Measurements from ENCODE around the gene UNC80.
A peak's percentile ranks its signal among the peaks of the same experiment; 100 is the strongest.

The UNC80 gene

DNA sequence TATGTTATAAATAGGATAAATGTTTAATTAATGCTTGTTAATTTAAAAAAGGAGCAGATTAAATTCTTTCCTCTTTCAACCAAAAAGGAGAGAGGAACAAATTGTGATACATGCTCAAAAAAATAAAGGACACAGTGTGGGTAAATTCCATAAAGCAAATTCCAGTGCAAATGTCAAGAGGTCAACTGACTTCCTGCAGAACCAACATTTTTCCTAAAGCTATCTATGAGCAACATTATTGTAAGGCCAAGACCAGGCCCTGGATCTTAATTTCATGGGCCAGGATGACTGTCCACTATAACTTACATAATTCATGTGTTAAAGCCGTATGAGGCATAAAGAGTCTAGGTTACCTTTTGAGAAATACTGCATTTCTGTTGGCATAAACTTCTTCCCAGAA, 136.9 kb downstream of the UNC80 start:
- no peak for DNase-seq (ENCODE audit: low read depth)

DNA sequence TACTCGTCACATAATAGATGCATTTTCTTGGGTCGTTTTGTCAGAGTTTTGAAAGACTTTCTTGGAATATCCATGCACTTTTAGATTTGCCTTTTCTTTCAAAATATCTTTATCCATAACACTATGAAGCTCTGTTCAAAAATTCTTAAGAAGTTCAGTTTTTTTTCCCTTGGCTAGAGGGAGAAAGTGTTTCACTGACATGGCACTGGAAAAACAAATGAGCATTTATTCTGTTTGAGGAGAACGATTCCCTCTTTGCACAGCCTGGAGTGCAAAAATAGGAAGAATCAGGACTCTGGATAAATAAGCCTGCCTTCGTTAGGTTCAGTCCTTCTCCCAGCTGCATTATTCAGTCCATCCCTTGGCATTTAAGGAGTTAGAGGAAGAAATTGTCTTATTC, 139.9 kb downstream of the UNC80 start:
- no peak for DNase-seq (ENCODE audit: low read depth)

DNA sequence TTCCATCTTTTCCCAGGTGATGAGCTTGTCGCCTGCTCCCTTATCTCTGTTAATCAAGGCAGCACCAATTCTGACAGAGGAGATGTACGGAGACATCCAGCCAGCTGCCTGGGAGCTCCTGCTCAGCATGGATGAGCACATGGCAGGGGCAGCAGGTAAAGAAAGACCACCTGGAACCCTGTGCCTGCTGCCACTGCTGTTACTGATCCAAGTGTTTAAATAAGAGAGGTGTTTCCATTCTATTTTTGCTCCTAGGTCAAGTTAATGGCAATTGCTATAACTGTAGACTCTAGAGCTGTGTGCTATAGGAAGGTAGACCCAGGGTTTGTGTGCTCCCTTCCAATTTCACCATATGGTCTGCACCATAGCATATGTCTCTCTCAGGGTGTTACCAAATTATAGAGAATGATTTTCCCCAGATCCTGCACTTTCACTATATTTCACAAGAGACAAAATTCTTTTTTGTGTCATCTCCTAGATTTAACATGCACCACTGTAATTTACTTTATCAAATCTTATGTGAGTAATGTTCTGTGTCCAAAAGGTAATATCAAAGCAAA, 142.2 kb downstream of the UNC80 start:
- no peak for DNase-seq (ENCODE audit: low read depth)

DNA sequence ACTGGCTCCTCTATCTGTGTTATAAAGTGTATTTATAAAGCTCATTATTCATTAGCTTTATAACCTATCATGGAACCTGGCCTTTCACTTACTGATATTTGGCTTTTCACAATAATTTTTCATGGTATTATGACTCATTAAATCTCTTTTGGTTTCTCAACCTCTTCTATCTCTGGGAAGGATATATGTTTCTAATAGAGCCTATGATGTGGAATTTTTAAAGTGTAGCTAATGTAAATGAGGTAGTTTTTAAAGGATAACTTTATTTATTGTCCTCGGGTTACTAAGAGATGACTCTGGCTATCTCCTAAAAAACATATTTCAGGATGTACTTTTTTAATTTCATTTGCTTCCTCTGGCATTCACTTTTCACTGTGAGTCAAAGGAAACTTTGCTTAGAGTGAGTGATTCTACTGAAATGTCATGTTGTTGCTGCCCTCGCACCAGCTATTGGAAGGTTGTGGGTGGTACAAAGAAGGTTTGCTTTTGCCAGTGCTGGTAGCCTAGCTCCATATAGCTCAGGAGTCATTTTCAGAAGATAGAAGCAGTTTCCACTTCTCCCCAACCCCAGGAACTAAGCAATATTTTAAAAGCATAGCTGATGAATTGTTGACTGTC, 145.6 kb downstream of the UNC80 start:
- DNase-seq (ENCODE audit: low read depth), result no peak

DNA sequence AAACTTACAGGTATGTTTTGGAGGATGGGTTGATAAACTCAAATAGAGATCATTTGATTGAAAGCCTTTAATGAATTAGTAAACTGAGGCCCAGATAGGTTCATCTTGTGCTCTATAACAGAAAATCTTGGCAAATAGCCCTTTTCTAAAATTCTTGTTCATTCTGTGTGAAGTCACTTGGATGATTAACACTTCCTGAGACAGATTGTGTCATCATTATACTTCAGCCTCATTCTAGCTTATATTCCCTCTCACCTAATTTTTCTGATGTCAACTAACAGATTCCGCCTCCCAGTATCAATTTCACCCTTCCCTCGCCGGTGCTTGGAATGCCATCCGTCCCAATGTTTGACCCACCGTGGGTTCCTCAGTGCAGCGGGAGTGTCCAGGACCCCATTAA, 146.6 kb downstream of the UNC80 start:
- no peak for DNase-seq (ENCODE audit: low read depth)

DNA sequence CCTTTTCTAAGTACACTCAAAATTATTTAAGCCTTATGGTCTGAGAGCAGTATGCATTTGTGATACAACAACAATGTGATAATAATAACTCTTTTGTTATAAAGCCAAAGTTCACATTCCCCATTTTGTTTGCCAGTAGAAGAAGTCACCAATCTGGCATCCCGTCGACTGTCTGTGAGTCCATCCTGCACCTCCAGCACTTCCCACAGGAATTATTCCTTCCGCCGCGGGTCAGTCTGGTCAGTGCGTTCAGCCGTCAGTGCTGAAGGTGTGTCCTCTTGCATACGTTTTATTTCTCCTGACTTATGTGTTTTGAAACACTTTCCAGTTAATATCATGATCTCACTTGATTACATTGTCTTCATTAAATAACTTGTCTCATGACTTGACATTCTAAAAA, 150.5 kb downstream of the UNC80 start:
- DNase-seq (ENCODE audit: low read depth), result no peak

DNA sequence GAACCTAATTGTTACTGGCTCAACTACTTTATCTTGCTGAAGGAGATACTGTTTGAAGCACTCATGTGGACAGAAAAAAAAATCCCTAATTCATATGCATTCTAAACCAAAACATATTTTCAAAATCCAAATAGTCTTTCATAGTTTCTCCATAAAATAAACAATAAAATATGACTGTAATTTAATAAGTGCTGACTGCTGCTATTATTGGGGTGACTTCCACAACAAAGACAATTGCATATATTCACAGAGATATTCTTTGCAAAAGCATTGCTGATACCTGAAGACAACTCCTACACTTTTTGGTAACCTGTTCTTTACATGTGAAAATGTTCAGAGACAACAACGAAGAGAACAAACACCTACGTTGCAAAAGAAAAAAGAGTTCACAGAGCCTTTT, 157.7 kb downstream of the UNC80 start:
- DNase-seq (ENCODE audit: low read depth), result no peak

DNA sequence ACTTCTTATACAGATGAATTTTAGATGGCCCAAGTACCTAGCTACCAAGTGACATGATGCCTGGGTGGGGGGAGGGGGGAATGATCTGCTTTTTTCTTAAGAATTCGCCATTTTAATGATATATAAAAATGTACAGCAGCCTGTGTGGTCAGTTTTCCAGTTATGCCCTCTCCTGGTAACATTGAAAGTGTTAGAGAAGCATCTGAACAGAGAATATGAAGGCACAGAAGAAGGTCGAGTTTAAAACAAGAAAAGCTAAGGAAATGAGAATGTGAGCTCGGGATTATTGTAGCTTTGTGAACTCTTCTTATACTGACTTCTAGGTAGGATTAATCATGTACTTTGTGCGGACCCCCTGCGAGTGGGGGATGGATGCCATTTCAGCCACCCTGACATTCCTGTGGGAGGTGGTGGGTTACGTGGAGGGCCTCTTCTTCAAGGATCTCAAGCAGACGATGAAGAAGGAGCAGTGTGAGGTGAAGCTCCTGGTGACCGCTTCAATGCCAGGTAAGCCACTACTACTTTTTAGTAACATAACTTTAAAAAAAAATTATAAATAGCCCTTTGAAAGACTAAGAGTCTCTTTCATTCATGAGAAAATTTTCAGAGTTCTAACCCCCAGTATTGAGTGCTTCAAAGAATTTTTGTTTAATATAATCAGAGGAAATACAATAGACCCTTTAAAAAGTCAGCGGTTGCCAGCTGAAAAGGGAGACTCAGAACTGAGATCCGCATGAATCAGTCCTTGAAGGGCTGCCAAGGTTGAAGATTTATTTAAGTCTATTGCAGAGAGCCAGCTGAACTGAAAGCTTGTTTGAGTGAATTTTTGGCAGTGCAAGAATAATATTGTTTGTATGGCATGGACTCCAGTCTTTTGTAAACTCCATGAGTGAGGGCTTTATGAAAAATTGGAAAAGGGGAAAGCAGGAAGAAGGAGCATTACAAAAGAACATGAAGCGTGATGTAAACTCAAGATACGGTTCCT, 162.2 kb downstream of the UNC80 start:
- peak; percentile 87 for DNase-seq (ENCODE audit: low read depth)

DNA sequence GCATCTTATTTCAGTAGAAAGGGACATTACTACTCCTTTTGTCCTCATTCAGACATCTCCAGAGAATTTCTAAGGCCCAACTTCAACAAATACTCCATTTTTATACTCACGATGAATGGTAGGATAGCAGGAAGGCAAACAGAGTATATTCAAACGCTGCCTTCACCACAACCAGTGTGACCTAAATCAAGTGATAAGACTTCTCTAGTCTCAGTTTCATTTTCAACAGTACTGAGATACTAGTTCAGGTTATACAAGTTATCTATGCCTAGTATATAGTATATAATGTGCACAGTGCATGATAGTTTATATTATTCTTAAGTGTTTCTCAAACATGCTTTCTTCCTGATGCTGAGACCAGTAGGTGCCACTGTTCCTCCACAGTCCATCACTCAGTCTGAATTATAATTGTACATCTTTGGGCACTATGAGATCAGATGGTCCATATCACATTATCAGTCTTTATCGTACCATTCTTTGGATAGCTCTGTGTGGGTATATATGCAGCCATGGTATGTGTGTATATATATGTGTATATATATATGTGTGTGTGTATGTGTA, 164.6 kb downstream of the UNC80 start:
- DNase-seq (ENCODE audit: low read depth), result peak; percentile 10

DNA sequence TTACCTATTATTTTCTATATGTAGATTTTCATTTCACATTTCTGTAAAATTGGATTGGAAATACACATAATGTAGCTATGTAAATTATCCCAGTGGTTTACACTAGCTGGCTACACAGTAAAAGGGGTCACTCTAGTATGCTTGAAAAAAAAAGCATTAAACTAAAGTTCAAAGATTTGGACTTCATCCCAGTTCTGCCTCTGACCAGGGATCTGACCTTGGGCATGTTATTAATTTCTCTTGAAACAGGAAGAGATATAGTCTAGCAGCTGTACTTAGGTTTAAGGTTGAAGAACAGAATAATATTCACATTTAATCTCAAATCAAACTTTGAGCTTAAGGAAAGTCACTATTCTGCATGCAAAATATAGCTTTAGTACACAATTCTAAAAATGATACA, 166.3 kb downstream of the UNC80 start:
- DNase-seq (ENCODE audit: low read depth), result peak; percentile 41

DNA sequence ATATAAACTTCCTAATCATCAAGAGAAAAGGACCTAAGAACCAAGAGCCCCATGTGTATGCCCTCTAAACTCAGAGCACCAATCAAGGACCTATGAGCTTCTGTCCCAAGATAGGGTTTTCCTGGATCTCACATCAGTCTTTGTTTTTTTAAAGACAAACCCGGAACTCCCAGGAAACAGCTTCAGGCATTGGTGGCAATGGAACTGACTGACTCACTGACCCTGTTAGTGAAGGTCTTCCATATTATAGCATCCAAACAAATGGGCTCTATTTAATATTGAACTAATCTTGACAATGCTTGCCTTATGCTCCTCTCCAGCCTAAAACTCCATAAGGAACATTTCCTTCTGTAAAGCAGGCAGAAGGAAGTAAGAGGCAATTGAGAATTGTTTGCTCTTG, 167.3 kb downstream of the UNC80 start:
- DNase-seq (ENCODE audit: low read depth), result no peak

DNA sequence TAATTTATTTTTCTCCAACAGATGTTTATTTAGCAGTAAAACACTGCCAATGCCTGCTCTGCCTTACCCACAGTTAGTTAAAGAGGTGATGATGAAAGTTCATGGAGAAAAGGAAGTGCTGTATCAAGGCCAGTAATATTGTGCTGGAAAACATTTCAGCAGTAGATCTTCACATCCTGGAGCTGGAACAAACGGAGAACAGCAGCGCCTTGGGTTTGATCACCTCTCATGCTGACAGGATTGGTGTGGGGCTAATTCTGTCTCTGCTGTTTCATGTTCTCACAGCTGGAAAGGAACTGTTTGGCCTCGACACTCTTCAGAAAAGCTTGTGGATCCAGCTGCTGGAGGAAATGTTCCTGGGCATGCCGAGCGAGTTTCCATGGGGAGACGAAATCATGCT, 169.3 kb downstream of the UNC80 start:
- no peak for DNase-seq (ENCODE audit: low read depth)

DNA sequence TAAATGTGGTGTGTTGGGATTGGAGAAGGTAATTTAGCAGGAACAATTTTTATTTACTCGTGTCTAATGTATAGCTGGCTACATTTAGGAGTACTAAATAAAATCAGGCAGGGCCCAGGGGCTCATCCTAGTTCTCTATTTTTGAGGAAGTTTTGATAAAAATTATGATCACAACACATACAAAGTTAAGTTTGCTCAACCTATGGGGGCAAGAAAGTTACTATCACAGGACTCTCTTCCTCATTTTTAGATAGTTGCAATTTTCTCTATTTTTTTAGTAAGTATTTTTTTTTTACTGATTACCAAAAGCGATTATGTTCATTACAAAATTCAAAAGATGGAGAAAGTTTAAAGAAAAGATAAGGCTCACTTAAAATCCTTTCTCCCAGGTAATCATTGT, 170.8 kb downstream of the UNC80 start:
- no peak for DNase-seq (ENCODE audit: low read depth)

DNA sequence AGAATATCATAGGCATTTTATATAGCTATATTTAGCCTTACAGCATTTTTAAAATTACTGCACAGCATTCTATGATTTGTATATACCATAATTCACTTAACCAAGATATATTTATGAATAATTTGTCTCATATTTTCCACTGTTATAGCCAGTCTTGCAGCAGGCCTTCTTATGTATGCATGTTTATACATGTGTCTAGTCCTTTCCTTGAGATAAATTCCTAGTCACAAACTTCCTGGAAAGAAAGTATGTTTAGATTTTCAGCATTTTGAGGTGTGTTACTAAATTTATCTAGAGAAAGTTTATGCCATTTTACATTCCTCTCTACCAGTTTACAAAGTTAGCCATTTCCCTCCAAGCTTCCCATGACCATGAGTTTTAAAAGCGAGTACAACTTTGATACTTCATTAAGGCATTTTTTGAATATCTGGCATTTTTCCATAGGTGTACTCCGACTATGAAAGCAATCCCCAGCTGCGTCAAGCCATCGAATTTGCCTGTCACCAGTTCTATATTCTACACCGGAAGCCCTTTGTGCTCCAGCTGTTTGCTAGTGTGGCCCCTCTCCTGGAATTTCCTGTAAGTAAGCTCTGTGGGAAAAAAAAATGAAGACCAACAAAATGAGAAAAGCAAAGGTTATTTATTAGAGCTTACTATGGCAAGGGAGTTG, 171.4 kb downstream of the UNC80 start:
- DNase-seq (ENCODE audit: low read depth), result no peak

DNA sequence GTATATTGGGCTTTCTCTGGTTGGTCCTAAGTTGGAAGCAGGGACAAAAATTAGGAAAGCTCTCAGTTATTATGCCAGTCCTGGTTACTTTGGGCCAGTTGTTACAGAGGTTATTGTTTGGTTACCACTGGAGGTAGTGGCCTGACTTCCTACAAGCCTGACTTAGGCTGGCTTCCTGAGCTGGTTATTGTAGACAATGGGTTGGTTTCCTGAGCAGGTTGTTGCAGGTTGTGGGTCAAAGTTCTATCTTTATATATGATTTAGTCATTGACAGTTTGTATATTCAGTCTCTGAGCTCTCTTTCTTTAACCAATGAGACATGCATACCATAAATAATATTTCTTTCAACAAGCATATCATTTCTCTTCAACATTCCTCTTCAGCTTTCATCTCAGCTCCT, 172.1 kb downstream of the UNC80 start:
- DNase-seq (ENCODE audit: low read depth), result no peak

DNA sequence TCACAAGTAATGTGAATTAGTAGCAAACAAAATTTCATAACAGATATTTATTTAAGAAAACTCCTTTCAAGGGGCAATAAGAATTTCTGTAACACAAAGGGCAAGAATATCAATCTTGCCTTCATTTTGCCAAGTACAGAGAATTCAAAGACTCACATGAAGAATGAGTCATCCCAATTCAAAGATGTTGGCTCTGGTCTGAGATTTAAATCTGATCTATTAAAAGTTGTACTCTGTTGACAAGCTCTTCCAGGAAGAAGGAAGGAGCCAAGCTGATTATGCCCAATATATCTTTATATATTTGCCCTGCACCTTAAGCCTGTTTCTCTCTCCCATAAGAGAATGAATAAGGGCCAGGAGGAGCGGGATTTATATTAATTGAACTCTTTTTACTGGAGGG, 174.9 kb downstream of the UNC80 start:
- DNase-seq (ENCODE audit: low read depth), result peak; percentile 30

DNA sequence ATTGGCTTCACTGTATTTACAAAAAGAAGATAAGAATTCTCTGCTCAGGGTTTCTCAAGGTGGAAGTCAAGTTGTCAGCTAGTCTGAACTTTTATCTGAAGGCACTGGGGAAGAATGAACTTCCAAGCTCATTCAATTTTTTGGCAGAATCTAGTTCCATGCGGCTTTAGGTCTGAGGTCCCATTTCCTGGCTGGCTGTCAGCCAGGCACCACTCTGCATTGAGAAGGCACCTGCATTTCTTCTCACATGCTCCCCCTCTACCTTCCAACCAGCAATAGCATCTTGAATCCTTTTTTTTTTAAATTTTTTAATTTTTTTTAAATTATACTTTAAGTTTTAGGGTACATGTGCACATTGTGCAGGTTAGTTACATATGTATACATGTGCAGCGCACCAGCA, 184.6 kb downstream of the UNC80 start:
- no peak for DNase-seq (ENCODE audit: low read depth)

DNA sequence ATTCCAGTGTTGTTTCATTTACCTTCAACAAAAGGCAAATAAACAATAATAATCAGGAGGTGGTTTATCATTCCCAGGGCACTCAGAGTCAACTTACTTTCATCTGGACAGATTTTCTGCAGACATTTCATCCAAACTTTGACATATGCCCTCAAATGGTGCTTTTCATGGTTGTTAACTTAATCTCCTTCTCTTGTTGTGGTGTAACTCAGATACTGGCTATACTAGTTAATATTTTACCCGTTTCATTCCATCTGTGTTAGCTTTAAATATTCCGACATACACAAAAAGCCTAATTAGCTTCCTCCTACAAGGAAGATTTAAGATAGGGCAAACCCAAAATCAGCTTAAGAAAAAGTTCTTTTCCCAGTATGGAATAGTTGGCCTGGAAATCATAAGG, 186.4 kb downstream of the UNC80 start:
- DNase-seq (ENCODE audit: low read depth), result no peak

DNA sequence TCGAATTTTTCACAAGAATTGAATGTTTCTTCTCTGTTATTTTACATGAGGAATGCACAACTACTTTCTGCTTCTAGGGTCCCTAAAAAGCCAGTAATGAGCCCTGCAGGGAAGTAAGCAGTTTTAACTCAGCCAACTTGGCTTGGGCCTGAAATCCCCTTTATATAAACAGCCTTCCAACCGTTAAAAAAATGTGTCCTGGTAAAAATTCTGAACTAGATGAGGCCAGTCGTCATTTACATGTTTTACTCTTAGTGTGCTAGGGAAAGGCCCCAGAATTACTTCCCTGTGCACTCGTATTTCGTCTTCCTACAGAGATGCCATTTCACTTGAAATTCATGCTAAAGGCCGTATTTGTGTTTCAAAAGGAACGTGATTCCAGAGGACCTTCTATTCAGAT, 188.4 kb downstream of the UNC80 start:
- no peak for DNase-seq (ENCODE audit: low read depth)

DNA sequence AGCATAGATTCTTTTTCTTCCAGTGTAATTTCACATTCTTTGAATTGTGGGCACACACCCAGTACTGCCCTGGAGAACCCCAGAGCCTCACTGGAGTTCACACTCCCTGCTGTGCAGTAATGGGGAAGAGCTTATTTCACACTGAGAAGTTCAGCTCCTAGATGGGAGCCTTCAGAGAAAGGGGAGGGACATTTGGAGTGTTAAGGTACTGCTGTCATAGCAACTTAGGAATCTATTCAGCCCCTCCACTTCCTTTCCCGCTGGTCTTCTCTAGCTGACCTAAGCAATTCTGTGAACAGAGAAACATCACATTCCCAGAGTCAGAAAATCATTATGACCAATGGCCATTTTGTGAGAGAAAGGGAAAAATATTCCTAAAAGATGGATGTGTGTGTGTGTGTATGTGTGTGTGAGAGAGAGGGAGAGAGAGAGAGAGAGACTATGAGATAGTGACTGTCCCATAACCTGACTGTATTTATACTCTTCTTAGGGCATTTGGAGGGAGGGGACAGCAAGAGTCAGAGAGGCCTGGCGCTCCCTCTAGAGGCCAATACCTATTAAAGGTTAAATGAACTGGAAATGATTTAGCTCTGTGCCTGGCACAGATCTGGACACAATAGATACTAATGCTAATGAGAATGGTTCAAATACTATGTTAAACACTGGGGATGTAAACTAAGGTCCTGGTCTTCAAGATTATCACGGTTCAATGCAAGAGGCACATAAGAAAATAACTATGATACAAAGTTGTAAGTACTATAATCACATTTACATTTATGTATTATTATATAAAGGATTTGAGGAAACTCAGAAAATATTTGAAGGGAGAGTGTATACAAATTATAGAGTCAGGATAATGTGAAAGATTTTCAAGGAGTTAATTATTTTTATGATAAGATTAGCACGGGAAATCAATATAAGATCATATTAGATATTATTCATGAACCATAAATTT, 189.3 kb downstream of the UNC80 start:
- DNase-seq (ENCODE audit: low read depth), result peak; percentile 60

DNA sequence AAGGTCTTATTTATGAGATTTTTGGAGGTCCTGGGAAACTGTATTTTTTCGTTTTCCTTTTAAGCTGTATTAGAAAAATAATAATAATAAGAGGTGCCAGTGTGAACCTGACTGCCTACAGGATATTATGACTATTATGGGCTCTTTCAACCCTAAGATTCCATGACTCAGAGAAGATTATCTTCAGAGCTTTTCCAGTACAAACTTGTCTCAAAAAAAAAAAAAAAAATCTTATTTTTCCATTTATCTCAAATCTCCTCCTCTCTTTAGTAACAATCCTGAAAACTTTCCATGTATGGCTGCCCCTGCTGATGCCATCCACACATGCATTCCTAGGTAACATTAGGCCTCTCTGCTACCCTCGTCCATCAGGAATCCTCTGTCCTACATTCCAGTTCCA, 194.1 kb downstream of the UNC80 start:
- DNase-seq (ENCODE audit: low read depth), result no peak
